ENCODE data around the gene UNK.

UNK gene

GRCh38 chr17:75824050-75824552, 39.5 kb downstream of the UNK start:
- H3K79me2 ChIP-seq (ENCODE audit: control insufficient read depth, low read length), result no peaks in the 10 kb centered on the region
- H3K4me1 ChIP-seq (ENCODE audit: control insufficient read depth, low read length), result peaks cover 24% of the 10 kb centered on the region
- H3K36me3 ChIP-seq (ENCODE audit: control insufficient read depth, low read length), result peaks cover 55% of the 10 kb centered on the region
- TF ChIP-seq EZH2phosphoT487 (IDR thresholded peaks at IDR 0.05; ENCODE audit: borderline replicate concordance, low read length) (no peak), CTCF (IDR thresholded peaks at IDR 0.05; ENCODE audit: low read depth, low read length, poor library complexity, severe bottlenecking) (no peak)
- H3K9me2 ChIP-seq (replicated peaks; ENCODE audit: control insufficient read depth, low read length), result no peaks in the 10 kb centered on the region
- H4K20me1 ChIP-seq (ENCODE audit: control insufficient read depth, insufficient read depth, low read depth, low read length), result no peaks in the 10 kb centered on the region
- no peaks in the 10 kb centered on the region for H3K27me3 ChIP-seq (ENCODE audit: control insufficient read depth, low read length)
- H3K4me2 ChIP-seq (ENCODE audit: low read length), result no peak overlapping the region
- H3K4me3 ChIP-seq (ENCODE audit: low read length), result no peak overlapping the region
- no peaks in the 10 kb centered on the region for H3K9me3 ChIP-seq (ENCODE audit: control insufficient read depth, insufficient read depth, low read length)
- H3K27ac ChIP-seq (ENCODE audit: low read depth, low read length), result no peak overlapping the region
- peaks cover 4% of the 10 kb centered on the region for H3F3A ChIP-seq (ENCODE audit: control insufficient read depth, insufficient read depth)

GRCh38 chr17:75824666-75825065, 40.1 kb downstream of the UNK start:
- Histone ChIP-seq H4K20me1 (ENCODE audit: control insufficient read depth, insufficient read depth, low read depth, low read length) (no peaks in the 10 kb centered on the region), H3K9me2 (replicated peaks; ENCODE audit: control insufficient read depth, low read length) (no peaks in the 10 kb centered on the region), H3F3A (ENCODE audit: control insufficient read depth, insufficient read depth) (peaks cover 4% of the 10 kb centered on the region), H3K27ac (ENCODE audit: low read depth, low read length) (no peak overlapping the region), H3K4me2 (ENCODE audit: low read length) (no peak overlapping the region), H3K4me1 (ENCODE audit: control insufficient read depth, low read length) (peaks cover 24% of the 10 kb centered on the region), H3K27me3 (ENCODE audit: control insufficient read depth, low read length) (no peaks in the 10 kb centered on the region), H3K9me3 (ENCODE audit: control insufficient read depth, insufficient read depth, low read length) (no peaks in the 10 kb centered on the region), H3K79me2 (ENCODE audit: control insufficient read depth, low read length) (no peaks in the 10 kb centered on the region), H3K36me3 (ENCODE audit: control insufficient read depth, low read length) (peaks cover 50% of the 10 kb centered on the region), H3K4me3 (ENCODE audit: low read length) (no peak overlapping the region)
- TF ChIP-seq CTCF (IDR thresholded peaks at IDR 0.05; ENCODE audit: low read depth, low read length, poor library complexity, severe bottlenecking) (no peak), EZH2phosphoT487 (IDR thresholded peaks at IDR 0.05; ENCODE audit: borderline replicate concordance, low read length) (no peak)

- Histone ChIP-seq H3K4me3 (ENCODE audit: low read length) (no peak overlapping the region), H3F3A (ENCODE audit: control insufficient read depth, insufficient read depth) (peaks cover 4% of the 10 kb centered on the region), H3K9me2 (replicated peaks; ENCODE audit: control insufficient read depth, low read length) (no peaks in the 10 kb centered on the region), H3K9me3 (ENCODE audit: control insufficient read depth, insufficient read depth, low read length) (no peaks in the 10 kb centered on the region), H4K20me1 (ENCODE audit: control insufficient read depth, insufficient read depth, low read depth, low read length) (no peaks in the 10 kb centered on the region), H3K79me2 (ENCODE audit: control insufficient read depth, low read length) (no peaks in the 10 kb centered on the region), H3K36me3 (ENCODE audit: control insufficient read depth, low read length) (peaks cover 48% of the 10 kb centered on the region), H3K27ac (ENCODE audit: low read depth, low read length) (no peak overlapping the region), H3K4me1 (ENCODE audit: control insufficient read depth, low read length) (peaks cover 24% of the 10 kb centered on the region), H3K4me2 (ENCODE audit: low read length) (no peak overlapping the region), H3K27me3 (ENCODE audit: control insufficient read depth, low read length) (no peaks in the 10 kb centered on the region)
- TF ChIP-seq CTCF (IDR thresholded peaks at IDR 0.05; ENCODE audit: low read depth, low read length, poor library complexity, severe bottlenecking) (no peak), EZH2phosphoT487 (IDR thresholded peaks at IDR 0.05; ENCODE audit: borderline replicate concordance, low read length) (no peak)
Observed at GRCh38 chr17:75825149-75825552, 40.5 kb downstream of the UNK start.

All from DOHH2 (cell line).